Measurements from ENCODE around the gene CYP2S1. TPM values are rescaled to one million over a fixed set of nuclear protein-coding genes. Genes with fewer than 3 reads are reported as not detected.

CYP2S1 gene
- total and polyA plus RNA-seq, 7 donors, result 0.10 to 1.1 (median 0.50) TPM

DNA sequence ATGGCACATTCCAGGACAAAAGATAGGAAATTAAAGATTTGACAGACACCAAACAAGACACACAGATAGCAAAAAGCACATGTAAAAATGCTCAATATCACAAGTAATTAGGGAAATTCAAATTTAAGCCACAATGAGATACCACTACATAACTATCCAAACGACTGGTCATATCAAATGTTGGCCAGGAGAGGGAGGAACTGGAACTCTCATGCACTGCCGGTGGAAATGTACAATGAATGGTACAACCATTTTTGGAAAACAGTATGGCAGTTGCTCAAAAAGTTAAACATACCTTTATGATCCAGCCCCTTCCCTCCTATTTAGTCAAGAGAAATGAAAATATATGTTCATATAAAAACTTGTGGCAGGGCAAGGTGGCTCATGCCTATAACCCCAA, 36.8 kb upstream of the CYP2S1 start:
- Histone ChIP-seq H3K36me3 (ENCODE audit: insufficient read depth in 1 of 2, low read depth in 1 of 2) (no peaks in the 10 kb centered on the region), H3K27me3 (ENCODE audit: insufficient read depth in 3 of 3, low read length in 2 of 3) (no peaks in the 10 kb centered on the region), H3K4me3 (no peak overlapping the region), H3K9me3 (no peaks in the 10 kb centered on the region), H3K27ac (no peak overlapping the region), H3K4me1 (no peaks in the 10 kb centered on the region)
- intact Hi-C loops (cut with DNase I), result no loop called here
- TF ChIP-seq, protein P1, sequence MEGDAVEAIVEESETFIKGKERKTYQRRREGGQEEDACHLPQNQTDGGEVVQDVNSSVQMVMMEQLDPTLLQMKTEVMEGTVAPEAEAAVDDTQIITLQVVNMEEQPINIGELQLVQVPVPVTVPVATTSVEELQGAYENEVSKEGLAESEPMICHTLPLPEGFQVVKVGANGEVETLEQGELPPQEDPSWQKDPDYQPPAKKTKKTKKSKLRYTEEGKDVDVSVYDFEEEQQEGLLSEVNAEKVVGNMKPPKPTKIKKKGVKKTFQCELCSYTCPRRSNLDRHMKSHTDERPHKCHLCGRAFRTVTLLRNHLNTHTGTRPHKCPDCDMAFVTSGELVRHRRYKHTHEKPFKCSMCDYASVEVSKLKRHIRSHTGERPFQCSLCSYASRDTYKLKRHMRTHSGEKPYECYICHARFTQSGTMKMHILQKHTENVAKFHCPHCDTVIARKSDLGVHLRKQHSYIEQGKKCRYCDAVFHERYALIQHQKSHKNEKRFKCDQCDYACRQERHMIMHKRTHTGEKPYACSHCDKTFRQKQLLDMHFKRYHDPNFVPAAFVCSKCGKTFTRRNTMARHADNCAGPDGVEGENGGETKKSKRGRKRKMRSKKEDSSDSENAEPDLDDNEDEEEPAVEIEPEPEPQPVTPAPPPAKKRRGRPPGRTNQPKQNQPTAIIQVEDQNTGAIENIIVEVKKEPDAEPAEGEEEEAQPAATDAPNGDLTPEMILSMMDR (IDR thresholded peaks at IDR 0.05), result no peak
- no peak for DNase-seq
- WGBS, 3 donors, result 60 to 81% (median 76%) methylated on average over 2 of the region's 2 CpGs
- ATAC-seq, result no peak

DNA sequence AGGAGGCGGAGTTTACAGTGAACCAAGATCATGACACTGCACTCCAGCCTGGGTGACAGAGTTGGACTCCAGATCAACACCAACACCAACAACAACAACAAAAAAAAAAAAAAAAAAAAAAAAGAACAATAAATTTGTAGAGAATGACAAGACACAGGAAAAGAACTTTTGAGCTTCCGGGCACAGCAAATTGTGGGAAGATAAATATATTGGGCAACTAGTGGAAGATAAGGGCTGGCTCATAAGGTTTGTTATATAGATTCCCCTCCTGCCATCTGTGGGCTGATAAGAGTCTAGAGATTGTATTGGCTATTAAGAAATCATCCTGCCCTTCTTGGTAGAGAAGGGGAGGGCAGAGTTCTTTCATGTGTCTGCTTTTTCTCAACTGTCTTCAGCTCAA, 33.1 kb upstream of the CYP2S1 start:
- no peak overlapping the region for H3K4me3 ChIP-seq
- intact Hi-C loops (cut with DNase I), result no loop called here
- DNase-seq, result no peak

DNA sequence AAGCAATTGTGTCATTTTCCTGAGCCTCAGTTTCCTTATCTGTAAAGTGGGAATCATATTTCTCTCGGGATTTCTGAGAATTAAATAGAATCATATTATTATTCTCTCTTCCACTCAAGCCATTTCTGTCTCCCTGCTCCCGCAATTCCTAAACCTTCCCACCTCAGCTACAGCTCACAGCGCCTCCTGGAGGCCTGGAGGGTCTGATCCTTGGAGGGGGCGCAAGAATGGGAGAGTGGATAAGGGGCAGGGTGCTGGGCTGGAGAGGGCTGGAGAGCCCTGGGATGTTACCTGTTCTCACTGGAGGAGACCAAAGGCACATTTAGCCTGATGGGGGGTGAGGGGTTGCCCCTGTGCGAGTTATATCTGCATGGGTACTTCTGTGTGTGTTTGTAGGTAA, 31.1 kb upstream of the CYP2S1 start:
- ATAC-seq, result no peak
- no peak for DNase-seq
- Histone ChIP-seq H3K9me3 (no peaks in the 10 kb centered on the region), H3K4me1 (no peaks in the 10 kb centered on the region), H3K27ac (no peak overlapping the region), H3K4me3 (no peak overlapping the region), H3K36me3 (ENCODE audit: insufficient read depth in 1 of 2, low read depth in 1 of 2) (no peaks in the 10 kb centered on the region), H3K27me3 (ENCODE audit: insufficient read depth in 3 of 3, low read length in 2 of 3) (no peaks in the 10 kb centered on the region)
- TF ChIP-seq, protein P1 (IDR thresholded peaks at IDR 0.05), result no peak
- 91 to 97% (median 94%) methylated on average over 5 of the region's 5 CpGs for WGBS, 3 donors
- intact Hi-C loops (cut with DNase I), result no loop called here

More for the DNA sequence above, 33.1 kb upstream of the CYP2S1 start:
- no peak for ATAC-seq
- 79 to 88% (median 87%) methylated on average over 2 of the region's 2 CpGs for WGBS, 3 donors
- Histone ChIP-seq H3K9me3 (no peaks in the 10 kb centered on the region), H3K36me3 (ENCODE audit: insufficient read depth in 1 of 2, low read depth in 1 of 2) (no peaks in the 10 kb centered on the region), H3K27ac (no peak overlapping the region), H3K27me3 (ENCODE audit: insufficient read depth in 3 of 3, low read length in 2 of 3) (no peaks in the 10 kb centered on the region), H3K4me1 (no peaks in the 10 kb centered on the region)
- TF ChIP-seq, protein P1 (IDR thresholded peaks at IDR 0.05), result no peak

DNA sequence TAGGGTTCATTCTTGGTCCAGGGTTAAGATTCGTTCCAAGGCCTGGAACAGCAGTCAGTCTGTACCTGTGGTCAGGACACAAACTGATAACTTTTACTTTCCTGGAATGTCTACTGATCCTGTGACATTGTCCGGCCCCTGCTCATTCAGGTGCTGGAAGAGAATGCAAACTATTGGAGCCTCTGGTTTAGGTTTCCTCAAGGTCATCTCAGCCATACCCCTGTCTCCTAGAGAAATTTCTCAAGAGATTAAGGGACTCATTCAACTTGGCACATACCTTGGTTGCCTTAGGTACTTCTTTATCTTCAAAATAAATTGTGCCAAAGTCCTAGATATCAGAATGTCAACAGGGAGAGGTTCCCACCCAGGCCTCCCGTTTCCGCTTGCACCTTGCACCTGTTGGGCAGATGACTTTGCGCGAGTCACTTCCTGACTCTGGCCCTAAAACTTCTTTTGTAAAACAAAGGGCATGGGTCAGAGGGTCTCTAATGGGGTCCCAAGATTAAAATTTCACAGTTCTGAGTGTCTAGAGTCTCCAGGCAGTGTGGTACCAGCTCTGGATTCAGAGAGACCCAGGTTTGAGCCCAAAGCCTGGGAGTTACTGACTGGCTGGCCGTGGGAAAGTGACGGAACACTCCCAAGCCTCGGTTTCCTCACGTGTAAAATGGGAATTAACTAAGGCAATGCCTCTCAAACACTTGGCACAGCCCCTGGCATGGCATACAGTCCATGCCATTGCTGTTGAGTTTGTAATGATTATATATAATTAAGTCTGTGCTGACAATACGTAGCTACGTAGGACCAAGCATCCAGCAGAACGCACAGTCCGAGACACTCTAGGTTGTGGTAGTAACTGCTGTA, 25.8 kb upstream of the CYP2S1 start:
- no peak overlapping the region for H3K4me3 ChIP-seq
- H3K36me3 ChIP-seq (ENCODE audit: insufficient read depth in 1 of 2, low read depth in 1 of 2), result no peaks in the 10 kb centered on the region
- TF ChIP-seq, protein P1 (IDR thresholded peaks at IDR 0.05), result no peak
- DNase-seq, result no peak
- no peaks in the 10 kb centered on the region for H3K4me1 ChIP-seq
- intact Hi-C loops (cut with DNase I), result no loop called here
- 82 to 88% (median 85%) methylated on average over 14 of the region's 14 CpGs for WGBS, 3 donors
- no peaks in the 10 kb centered on the region for H3K9me3 ChIP-seq
- ATAC-seq, result no peak
- H3K27me3 ChIP-seq (ENCODE audit: insufficient read depth in 3 of 3, low read length in 2 of 3), result peaks cover 0 to 6% (median 0%) of the 10 kb centered on the region in 3 donors
- H3K27ac ChIP-seq, result no peak overlapping the region

All from psoas muscle (tissue), 8 donors.